ENCODE measurements around the gene KPNB1.

DNA sequence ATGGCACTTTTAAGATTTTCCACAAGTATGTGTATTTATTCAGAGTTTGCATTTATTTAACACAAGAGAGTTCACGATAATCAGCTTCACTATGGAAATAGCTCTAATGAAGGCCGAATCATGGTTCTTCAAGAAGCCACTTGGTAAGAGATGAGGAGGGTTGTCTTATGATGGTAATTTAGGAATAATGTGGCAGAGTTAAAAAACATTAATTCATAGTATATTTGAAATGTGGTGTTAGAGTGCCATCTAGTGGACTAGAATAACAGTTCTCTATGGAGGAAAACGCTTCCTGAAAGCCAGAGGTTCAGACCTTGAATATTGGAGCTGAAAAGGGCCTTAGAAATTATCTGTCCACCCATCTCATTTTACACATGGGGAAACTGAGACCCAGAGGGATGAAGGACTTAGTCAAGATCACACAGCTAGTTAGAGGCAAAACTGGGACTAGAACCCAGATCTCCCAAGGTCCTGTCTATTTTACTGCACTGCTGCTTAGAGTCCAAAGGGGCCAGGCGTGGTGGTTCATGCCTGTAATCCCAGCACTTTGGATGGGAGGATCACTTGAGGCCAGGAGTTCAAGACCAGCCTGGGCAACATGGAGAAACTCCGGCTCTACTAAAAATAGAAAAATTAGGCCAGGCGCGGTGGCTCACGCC, 33.8 kb upstream of the KPNB1 start:
- TF ChIP-seq, protein P1, sequence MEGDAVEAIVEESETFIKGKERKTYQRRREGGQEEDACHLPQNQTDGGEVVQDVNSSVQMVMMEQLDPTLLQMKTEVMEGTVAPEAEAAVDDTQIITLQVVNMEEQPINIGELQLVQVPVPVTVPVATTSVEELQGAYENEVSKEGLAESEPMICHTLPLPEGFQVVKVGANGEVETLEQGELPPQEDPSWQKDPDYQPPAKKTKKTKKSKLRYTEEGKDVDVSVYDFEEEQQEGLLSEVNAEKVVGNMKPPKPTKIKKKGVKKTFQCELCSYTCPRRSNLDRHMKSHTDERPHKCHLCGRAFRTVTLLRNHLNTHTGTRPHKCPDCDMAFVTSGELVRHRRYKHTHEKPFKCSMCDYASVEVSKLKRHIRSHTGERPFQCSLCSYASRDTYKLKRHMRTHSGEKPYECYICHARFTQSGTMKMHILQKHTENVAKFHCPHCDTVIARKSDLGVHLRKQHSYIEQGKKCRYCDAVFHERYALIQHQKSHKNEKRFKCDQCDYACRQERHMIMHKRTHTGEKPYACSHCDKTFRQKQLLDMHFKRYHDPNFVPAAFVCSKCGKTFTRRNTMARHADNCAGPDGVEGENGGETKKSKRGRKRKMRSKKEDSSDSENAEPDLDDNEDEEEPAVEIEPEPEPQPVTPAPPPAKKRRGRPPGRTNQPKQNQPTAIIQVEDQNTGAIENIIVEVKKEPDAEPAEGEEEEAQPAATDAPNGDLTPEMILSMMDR (IDR thresholded peaks at IDR 0.05 in 8 of 11, conservative IDR thresholded peaks at IDR 0.05 in 3 of 11), result peak; percentile 67 to 89 (median 77)
- no peak for TF ChIP-seq POLR2A (IDR thresholded peaks at IDR 0.05)

Measured in spleen (tissue), 7 donors.